H7 (cell line): ENCODE results near the gene RAB11B. TPM values are rescaled to one million over a fixed set of nuclear protein-coding genes. Genes with fewer than 3 reads are reported as not detected.
A peak's percentile ranks its signal among the peaks of the same experiment; 100 is the strongest.
"Not testable (repeated sequence)": the region's sequence is repeated elsewhere in the genome, so short reads cannot be mapped to it uniquely, and the experiment has no call there.

Experiments
- DNase-seq: peaks from one replicate; pipeline ENCODE4 v3.0.0; 2012
- H3K27me3 ChIP-seq: 2 replicates; pipeline ENCODE4 v1.6.0; 2011; ENCODE audit warnings: mild to moderate bottlenecking, low read length; ENCODE audit not compliant: control insufficient read depth, insufficient read depth
- H3K36me3 ChIP-seq: replicated peaks from 2 replicates; pipeline ENCODE4 v1.5.1; 2011; ENCODE audit warnings: low read length; ENCODE audit not compliant: control insufficient read depth, insufficient read depth
- H3K4me3 ChIP-seq: 2 replicates; pipeline ENCODE4 v1.5.1; 2011; ENCODE audit warnings: low read depth, mild to moderate bottlenecking, control low read depth, low read length, moderate library complexity; ENCODE audit not compliant: insufficient read depth
- total RNA-seq: library from RNA; depleted of rRNA; stranded (reverse); fragments of >200 nt; shearing (Covaris generic); gene quantifications from 2 replicates; pipeline ENCODE4 v1.2.3, GENCODE V29; 2014

The RAB11B gene
- total RNA-seq, 1 experiment from 2014 or later: 16.9 TPM

DNA sequence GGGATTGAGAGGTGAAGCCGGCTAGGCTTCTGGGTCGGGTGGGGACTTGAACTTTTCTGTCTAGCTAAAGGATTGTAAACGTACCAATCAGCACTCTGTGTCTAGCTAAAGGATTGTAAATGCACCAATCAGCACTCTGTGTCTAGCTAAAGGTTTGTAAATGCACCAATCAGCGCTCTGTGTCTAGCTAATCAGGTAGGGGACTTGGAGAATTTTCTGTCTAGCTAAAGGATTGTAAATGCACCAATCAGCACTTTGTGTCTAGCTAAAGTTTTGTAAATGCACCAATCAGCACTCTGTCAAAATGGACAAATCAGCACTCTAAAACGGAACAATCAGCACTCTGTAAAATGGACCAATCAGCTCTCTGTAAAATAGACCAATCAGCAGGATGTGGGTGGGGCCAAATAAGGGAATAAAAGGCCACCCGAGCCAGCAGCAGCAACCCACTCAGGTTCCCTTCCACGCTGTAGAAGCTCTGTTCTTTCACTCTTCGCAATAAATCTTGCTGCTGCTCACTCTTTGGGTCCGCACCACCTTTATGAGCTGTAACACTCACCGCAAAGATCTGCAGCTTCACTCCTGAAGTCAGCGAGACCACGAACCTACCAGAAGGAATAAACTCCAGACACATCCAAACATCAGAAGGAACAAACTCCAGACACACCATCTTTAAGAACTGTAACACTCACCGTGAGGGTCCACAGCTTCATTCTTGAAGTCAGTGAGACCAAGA, 10.8 kb upstream of the RAB11B start:
- H3K27me3 ChIP-seq, H3K36me3 ChIP-seq, H3K4me3 ChIP-seq, DNase-seq: not testable (repeated sequence)

- H3K4me3 ChIP-seq, H3K36me3 ChIP-seq, H3K27me3 ChIP-seq, DNase-seq: not testable (repeated sequence)
These were observed 5.6 kb upstream of the RAB11B start for GRCh38 chr19:8384569-8384968.

GRCh38 chr19:8385103-8385502, 5.1 kb upstream of the RAB11B start:
- not testable (repeated sequence) for H3K27me3 ChIP-seq, H3K4me3 ChIP-seq, H3K36me3 ChIP-seq, DNase-seq

DNA sequence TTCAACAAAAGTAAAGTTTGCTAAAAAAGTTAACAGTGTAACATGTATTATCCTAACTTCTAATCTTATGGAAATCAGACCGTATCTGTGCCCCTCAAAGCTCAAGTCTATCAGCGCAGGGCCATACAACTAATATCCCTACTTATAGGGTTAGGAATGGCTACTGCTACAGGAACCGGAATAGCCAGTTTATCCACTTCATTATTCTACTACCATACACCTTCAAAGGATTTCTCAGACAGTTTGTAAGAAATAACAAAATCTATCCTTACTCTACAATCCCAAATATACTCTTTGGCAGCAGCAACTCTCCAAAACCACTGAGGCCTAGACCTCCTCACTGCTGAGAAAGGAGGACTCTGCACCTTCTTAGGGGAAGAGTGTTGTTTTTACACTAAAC, 4.6 kb upstream of the RAB11B start:
- not testable (repeated sequence) for DNase-seq

GRCh38 chr19:8386419-8386818, 3.7 kb upstream of the RAB11B start:
- not testable (repeated sequence) for DNase-seq, H3K27me3 ChIP-seq, H3K36me3 ChIP-seq, H3K4me3 ChIP-seq

More for the DNA sequence above, 4.6 kb upstream of the RAB11B start:
- H3K36me3 ChIP-seq, H3K27me3 ChIP-seq, H3K4me3 ChIP-seq: not testable (repeated sequence)

DNA sequence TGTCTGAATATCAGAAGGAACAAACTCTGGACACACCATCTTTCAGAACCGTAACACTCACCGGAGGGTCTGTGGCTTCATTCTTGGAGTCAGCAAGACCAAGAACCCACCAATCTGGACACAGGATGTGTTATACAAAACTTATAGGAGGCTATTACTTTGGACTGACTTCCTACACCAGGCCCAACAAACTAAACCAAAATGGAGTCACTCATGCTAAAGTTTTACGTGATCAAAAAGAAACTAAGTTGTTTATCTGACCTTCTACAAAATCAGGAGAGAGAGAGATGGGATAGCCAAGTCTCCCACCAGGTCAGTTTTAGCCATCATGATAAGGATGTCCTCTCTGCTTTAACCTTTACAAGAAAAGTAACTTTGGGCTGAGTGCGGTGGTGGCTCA, 3.2 kb upstream of the RAB11B start:
- Histone ChIP-seq H3K4me3 (no peak overlapping the region), H3K36me3 (no peaks in the 10 kb centered on the region), H3K27me3 (no peaks in the 10 kb centered on the region)
- no peak for DNase-seq

DNA sequence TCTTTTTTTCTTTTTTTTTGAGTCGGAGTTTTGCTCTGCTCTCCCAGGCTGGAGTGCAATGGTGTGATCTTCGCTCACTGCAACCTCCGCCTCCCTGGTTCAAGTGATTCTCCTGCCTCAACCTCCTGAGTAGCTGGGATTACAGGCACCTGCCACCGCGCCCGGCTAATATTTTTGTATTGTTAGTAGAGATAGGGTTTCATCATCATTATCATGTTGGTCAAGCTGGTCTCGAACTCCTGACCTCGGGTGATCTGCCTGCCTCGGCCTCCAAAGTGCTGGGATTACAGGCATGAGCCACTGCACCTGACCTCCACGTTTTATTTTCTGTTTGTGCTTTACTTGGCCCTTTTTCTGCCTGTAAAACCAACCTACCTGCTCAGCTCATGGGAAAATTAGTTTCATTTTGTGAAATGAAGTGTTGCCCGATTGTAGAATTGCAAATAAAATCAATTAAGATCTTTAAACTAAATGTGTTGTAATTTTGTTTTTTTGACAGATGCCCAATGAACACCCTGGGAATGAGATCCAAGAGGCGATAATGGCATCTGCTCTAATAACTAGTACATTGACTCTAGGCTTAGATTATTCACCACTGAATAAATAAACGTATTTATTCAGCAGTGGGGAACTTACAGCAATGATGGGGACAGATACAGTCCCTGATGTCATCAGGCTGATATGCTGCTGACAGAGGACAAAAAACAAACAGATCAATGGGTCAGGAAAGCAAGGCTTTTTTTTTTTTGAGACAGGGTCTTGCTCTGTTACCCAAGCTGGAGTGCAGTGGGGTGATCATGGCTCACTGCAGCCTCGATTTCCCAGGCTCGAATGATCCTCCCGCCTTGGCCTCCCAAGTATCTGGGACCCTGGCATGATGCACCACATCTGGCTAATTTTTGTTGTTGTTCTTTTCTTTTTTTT, 2.2 kb upstream of the RAB11B start:
- H3K4me3 ChIP-seq: no peak overlapping the region
- no peaks in the 10 kb centered on the region for H3K27me3 ChIP-seq
- no peak for DNase-seq
- H3K36me3 ChIP-seq: no peaks in the 10 kb centered on the region

GRCh38 chr19:8388612-8388958, 1.6 kb upstream of the RAB11B start:
- DNase-seq: no peak
- Histone ChIP-seq H3K36me3 (no peaks in the 10 kb centered on the region), H3K4me3 (no peak overlapping the region), H3K27me3 (no peaks in the 10 kb centered on the region)

DNA sequence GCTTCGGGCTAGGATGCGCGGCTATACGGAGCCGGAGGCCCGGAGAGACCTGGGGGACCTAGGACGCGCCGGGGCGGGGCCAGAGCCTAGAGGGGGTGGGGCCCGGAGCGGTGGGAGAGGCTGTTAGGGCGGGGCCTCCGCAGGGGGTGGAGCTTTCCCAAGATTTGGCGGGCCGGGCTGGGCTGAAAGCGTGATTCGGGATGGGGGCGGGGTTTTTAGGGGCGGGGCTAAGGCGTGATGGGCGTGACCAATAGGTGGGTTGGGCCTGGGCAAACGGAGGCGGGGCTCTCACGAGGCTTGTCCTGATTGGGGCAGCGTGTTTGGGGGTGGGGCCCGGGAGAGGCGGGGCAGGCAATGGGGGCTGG, 439 bp downstream of the RAB11B start:
- no peaks in the 10 kb centered on the region for H3K27me3 ChIP-seq
- no peaks in the 10 kb centered on the region for H3K36me3 ChIP-seq
- peak overlapping the region; percentile 76 for H3K4me3 ChIP-seq
- DNase-seq: peak; percentile 99

GRCh38 chr19:8391198-8392016, 1.2 kb downstream of the RAB11B start:
- DNase-seq: no peak
- no peaks in the 10 kb centered on the region for H3K36me3 ChIP-seq
- no peaks in the 10 kb centered on the region for H3K27me3 ChIP-seq
- no peak overlapping the region for H3K4me3 ChIP-seq

DNA sequence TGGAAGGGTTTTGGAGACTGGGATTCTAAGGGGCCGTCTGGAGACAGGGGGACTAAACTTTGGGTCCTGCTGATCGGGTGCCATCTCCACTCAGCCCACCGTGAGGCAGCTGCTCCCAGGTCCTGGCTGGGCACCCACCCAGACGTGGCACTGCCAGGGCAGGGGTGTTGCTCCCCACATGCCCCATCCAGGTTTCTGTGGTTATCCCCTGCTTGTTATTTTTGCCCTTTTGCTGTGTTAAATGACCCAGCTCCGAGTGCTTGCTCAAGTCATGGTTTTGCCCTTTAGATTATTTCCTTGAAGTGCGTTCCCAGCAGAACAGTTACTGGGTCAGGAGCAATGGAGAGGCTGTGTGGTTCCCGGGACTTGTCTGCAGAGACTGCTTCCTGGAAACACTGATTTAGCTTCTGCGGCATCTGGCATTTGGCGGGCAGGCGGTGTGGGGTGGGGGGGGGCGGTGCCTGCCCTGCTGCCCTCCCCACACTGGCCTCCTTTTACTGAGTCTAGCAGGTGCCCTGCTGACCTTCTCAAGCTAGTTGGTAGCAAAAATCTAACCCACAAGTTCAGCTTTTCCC, 1.9 kb downstream of the RAB11B start:
- no peaks in the 10 kb centered on the region for H3K36me3 ChIP-seq
- no peak overlapping the region for H3K4me3 ChIP-seq
- no peaks in the 10 kb centered on the region for H3K27me3 ChIP-seq
- no peak for DNase-seq

- no peaks in the 10 kb centered on the region for H3K27me3 ChIP-seq
- no peak overlapping the region for H3K4me3 ChIP-seq
- no peak for DNase-seq
- H3K36me3 ChIP-seq: no peaks in the 10 kb centered on the region
These were observed 3.2 kb downstream of the RAB11B start for GRCh38 chr19:8393192-8393870.

GRCh38 chr19:8393871-8394250, 3.7 kb downstream of the RAB11B start:
- no peak overlapping the region for H3K4me3 ChIP-seq
- no peaks in the 10 kb centered on the region for H3K36me3 ChIP-seq
- DNase-seq: no peak
- H3K27me3 ChIP-seq: no peaks in the 10 kb centered on the region

DNA sequence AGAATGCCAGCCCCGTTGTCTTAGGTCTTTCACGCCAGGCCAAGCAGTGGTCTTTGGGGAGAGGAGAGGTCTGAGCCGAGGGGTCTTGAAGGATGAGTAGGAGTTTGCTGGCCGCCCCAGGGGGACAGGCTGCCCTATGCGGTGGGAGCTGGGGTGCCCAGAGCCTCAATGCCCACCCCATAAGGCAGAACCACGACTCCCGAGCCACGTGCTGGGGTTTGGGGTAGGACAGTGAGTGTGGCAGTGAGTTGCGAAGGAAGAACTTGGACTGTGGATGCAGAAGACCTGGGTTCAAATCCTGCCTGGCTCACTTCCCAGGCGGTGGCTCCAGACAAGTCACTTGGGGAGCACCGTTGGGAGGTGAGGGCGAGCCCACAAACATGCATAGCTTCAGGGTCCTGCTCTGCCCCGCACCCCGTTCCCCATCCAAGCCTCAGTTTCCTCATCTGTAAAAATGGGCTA, 5.5 kb downstream of the RAB11B start:
- no peaks in the 10 kb centered on the region; the same call in 1 of the 2 replicates for H3K36me3 ChIP-seq
- H3K4me3 ChIP-seq: no peak overlapping the region
- no peaks in the 10 kb centered on the region for H3K27me3 ChIP-seq
- DNase-seq: no peak
